ENCODE measurements around the gene CFAP77.

- TF ChIP-seq POLR2AphosphoS5 (IDR thresholded peaks at IDR 0.05) = no peak
- TF ChIP-seq, protein P1, sequence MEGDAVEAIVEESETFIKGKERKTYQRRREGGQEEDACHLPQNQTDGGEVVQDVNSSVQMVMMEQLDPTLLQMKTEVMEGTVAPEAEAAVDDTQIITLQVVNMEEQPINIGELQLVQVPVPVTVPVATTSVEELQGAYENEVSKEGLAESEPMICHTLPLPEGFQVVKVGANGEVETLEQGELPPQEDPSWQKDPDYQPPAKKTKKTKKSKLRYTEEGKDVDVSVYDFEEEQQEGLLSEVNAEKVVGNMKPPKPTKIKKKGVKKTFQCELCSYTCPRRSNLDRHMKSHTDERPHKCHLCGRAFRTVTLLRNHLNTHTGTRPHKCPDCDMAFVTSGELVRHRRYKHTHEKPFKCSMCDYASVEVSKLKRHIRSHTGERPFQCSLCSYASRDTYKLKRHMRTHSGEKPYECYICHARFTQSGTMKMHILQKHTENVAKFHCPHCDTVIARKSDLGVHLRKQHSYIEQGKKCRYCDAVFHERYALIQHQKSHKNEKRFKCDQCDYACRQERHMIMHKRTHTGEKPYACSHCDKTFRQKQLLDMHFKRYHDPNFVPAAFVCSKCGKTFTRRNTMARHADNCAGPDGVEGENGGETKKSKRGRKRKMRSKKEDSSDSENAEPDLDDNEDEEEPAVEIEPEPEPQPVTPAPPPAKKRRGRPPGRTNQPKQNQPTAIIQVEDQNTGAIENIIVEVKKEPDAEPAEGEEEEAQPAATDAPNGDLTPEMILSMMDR (IDR thresholded peaks at IDR 0.05) = no peak
- TF ChIP-seq POLR2A (IDR thresholded peaks at IDR 0.05) = no peak
Measured at GRCh38 chr9:132414731-132415130, 4.7 kb downstream of the CFAP77 start.
